A673 (cell line): ENCODE measurements around the gene UTP25.

Experiments used
- EZH2 ChIP-seq: fragments of 200-600 bp; sonication (generic); IDR thresholded peaks from 2 replicates; pipeline ENCODE4 v1.6.1; 2017; ENCODE audit warnings: borderline replicate concordance, low read depth, mild to moderate bottlenecking, mixed read lengths, antibody characterized with exemption, low read length; ENCODE audit not compliant: poor library complexity, severe bottlenecking
- TF ChIP-seq, protein P1 (sequence below): fragments of 300-800, 200-600 bp; sonication (generic); conservative IDR thresholded peaks from 2 replicates; pipeline ENCODE4 v1.5.1; 2017; ENCODE audit warnings: low read depth, mild to moderate bottlenecking, antibody characterized with exemption, low read length, moderate library complexity, mixed read lengths

DNA sequence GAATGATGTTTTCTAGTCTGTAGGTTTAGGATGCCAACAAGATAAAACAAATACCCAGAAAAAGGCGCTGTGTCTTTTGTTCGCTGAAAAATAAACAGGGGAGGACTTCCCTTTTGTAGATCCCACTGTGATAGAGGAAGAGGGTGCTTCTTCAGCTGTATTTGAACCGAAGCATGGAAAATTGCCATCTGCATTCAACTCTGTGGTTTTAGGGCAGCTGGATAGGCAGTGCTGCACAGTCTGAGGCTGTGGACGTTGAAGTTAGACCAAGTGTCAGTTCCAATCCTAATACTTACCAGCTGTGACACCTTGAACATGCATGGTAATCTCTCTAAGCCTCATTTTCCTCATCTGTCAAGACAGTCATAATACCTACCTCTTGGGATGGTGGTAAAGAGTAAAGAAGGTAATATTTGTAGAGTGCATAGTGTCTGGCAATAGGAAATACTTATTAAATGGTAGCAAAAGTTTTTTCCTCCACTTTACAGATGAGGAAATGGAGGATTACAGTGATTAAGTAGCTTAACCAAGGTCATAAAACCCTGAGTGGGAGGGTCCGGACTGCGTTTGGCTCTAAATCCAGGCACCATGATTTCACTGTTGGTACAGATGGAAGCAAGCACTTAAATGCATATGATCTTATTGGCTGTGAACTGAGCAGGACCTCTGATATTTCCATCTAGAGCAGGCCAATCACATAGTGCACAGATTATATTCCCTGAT is 48.5 kb downstream of the UTP25 start:
- TF ChIP-seq, protein P1, sequence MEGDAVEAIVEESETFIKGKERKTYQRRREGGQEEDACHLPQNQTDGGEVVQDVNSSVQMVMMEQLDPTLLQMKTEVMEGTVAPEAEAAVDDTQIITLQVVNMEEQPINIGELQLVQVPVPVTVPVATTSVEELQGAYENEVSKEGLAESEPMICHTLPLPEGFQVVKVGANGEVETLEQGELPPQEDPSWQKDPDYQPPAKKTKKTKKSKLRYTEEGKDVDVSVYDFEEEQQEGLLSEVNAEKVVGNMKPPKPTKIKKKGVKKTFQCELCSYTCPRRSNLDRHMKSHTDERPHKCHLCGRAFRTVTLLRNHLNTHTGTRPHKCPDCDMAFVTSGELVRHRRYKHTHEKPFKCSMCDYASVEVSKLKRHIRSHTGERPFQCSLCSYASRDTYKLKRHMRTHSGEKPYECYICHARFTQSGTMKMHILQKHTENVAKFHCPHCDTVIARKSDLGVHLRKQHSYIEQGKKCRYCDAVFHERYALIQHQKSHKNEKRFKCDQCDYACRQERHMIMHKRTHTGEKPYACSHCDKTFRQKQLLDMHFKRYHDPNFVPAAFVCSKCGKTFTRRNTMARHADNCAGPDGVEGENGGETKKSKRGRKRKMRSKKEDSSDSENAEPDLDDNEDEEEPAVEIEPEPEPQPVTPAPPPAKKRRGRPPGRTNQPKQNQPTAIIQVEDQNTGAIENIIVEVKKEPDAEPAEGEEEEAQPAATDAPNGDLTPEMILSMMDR, result no peak
- no peak for TF ChIP-seq EZH2
